ENCODE measurements around the gene ACADL. TPM values are rescaled to one million over a fixed set of nuclear protein-coding genes. Genes with fewer than 3 reads are reported as not detected.

Gene ACADL
- total RNA-seq, 2 experiments from 2014 or later: not detected

DNA sequence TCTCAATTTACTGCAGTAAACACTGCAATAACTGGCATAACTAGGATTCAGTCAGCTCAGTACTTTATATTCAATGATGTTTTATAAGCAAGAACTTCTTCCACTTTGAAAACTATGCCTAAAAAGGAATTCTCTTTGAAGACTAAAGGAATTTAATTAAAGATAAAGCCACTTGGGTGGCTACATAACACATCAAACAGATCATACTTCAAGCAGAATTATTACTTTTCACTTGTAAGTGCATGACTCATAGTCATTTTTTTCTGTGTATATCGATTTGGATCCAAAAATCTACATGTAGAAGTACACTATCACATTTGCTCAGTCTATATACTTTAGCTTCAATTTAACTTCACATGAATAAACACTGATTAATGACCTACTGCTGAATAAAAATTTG is 58.0 kb downstream of the ACADL start:
- Mint-ChIP-seq H3K27ac (no peak overlapping the region), H3K36me3 (ENCODE audit: low read depth) (no peaks in the 10 kb centered on the region), H3K9me3 (no peaks in the 10 kb centered on the region), H3K4me3 (no peak overlapping the region), H3K27me3 (peaks cover 2% of the 10 kb centered on the region), H3K4me1 (ENCODE audit: low read depth) (peaks cover 39% of the 10 kb centered on the region)
- POLR2A ChIA-PET: no interaction called here
- CTCF ChIA-PET: no interaction called here
- DNase-seq (no peak), ATAC-seq (no peak)
- TF ChIP-seq, protein P1, sequence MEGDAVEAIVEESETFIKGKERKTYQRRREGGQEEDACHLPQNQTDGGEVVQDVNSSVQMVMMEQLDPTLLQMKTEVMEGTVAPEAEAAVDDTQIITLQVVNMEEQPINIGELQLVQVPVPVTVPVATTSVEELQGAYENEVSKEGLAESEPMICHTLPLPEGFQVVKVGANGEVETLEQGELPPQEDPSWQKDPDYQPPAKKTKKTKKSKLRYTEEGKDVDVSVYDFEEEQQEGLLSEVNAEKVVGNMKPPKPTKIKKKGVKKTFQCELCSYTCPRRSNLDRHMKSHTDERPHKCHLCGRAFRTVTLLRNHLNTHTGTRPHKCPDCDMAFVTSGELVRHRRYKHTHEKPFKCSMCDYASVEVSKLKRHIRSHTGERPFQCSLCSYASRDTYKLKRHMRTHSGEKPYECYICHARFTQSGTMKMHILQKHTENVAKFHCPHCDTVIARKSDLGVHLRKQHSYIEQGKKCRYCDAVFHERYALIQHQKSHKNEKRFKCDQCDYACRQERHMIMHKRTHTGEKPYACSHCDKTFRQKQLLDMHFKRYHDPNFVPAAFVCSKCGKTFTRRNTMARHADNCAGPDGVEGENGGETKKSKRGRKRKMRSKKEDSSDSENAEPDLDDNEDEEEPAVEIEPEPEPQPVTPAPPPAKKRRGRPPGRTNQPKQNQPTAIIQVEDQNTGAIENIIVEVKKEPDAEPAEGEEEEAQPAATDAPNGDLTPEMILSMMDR (IDR thresholded peaks at IDR 0.05): no peak
- intact Hi-C loops (cut with micrococcal nuclease): no loop called here

DNA sequence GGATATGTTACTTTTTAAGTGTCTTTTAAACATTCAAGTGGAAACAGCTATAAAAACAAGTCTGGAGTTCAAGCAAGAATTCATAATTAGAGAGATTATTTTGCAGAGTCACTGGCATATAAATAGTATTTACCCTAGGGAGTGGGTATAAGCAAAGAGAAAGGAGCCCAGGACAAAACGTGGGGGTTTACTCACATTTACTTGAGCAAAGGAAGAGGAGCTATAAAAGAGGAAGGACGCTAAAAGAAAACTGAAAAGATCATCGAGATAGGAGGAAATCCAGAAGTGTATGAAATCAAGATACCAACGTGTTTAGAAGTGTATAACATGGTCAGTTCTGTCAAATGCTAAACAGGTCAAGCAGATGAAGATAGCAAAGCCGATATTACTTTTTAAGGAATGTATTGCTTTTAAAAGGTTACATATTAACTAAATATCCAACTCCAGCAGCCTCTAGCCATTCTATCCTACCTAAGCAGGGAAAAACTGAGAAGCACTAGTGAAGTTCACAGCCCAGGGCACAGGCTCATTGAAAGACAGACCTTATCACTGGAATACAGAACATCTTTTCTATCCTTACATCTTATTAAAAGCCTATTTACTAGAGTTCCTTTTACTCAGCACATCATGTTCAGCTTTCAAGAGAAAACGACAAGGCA is 62.7 kb downstream of the ACADL start:
- no peak for DNase-seq

DNA sequence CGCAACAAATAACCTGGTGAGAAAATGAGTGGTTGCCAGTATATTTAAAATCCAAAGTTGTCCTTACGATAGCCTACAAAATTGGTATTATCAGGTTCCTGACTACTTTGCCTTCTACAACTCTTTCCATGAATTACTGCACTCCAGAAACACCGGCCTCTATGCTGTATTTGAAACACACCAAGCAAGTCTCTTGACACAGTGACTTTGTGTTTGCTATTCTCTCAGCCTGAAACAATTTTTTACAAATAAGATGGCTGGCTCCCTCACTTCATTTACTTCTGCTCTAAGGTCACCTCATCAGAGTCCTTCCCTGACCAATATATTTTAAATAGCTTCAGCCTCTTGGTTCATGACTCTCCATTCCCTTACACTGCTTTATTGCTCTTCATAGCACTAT is 66.2 kb downstream of the ACADL start:
- DNase-seq (no peak), ATAC-seq (no peak)
- Mint-ChIP-seq H3K9me3 (no peaks in the 10 kb centered on the region), H3K36me3 (ENCODE audit: low read depth) (peaks cover 6% of the 10 kb centered on the region), H3K4me3 (no peak overlapping the region), H3K27me3 (no peaks in the 10 kb centered on the region), H3K27ac (no peak overlapping the region), H3K4me1 (ENCODE audit: low read depth) (peaks cover 13% of the 10 kb centered on the region)
- POLR2A ChIA-PET: no interaction called here
- intact Hi-C loops (cut with micrococcal nuclease): no loop called here
- TF ChIP-seq, protein P1 (IDR thresholded peaks at IDR 0.05): no peak
- CTCF ChIA-PET: interaction anchor here (1.3 kb wide), 1 partner anchor 36 kb away, joined by 4 read pairs; no protein-coding TSS in a partner anchor

More for the DNA sequence above, 62.7 kb downstream of the ACADL start:
- POLR2A ChIA-PET: interaction anchor here (0.8 to 1.0 kb wide), 2 partner anchors 9 to 18 kb away, joined by 3 read pairs; no protein-coding TSS in a partner anchor
- CTCF ChIA-PET: interaction anchor here (1.1 kb wide), 1 partner anchor 32 kb away, joined by 4 read pairs; no protein-coding TSS in a partner anchor
- no peaks in the 10 kb centered on the region for H3K36me3 Mint-ChIP-seq (ENCODE audit: low read depth)
- no peak overlapping the region for H3K27ac Mint-ChIP-seq
- no peaks in the 10 kb centered on the region for H3K9me3 Mint-ChIP-seq
- H3K4me1 Mint-ChIP-seq (ENCODE audit: low read depth): peaks cover 17% of the 10 kb centered on the region
- TF ChIP-seq, protein P1 (IDR thresholded peaks at IDR 0.05): no peak
- no peaks in the 10 kb centered on the region for H3K27me3 Mint-ChIP-seq
- intact Hi-C loops (cut with micrococcal nuclease): no loop called here
- H3K4me3 Mint-ChIP-seq: no peak overlapping the region
- ATAC-seq: no peak

DNA sequence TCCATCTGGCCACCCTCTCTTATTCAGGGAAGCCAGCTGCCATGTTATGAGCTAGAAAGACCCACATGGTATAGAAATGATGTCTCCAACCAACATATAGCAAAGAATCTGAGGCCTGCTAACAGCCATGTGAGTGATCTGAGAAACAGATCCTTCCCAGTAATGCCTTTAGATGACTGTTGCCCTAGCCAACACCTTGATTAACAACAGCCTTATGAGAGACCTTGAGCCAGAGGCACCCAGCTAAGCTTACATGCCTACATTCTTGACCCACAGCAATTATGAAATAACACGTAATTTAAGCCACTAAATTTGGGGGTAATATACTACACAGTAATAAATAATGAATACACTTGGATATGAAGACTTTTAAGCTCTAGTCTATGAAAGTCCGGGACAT is 67.0 kb downstream of the ACADL start:
- POLR2A ChIA-PET: no interaction called here
- H3K27ac Mint-ChIP-seq: no peak overlapping the region
- H3K4me1 Mint-ChIP-seq (ENCODE audit: low read depth): peaks cover 11% of the 10 kb centered on the region

DNA sequence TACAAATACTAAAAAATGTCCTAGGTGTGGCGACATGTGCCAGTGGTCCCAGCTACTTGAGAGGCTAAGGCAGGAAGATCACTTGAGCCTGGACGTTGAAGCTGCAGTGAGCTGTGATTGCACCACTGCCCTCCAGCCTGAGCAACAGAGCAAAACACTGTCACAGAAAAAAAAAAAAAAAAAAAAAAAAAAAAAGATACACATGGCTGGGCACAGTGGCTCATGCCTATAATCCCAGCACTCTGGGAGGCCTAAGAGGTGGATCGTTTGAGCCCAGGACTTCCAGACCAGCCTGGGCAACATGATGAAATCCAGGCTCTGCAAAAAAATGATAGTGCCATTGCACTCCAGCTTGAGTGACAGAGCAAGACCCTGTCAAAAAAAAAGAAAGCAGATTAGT is 67.7 kb downstream of the ACADL start:
- POLR2A ChIA-PET: no interaction called here
- Mint-ChIP-seq H3K9me3 (no peaks in the 10 kb centered on the region), H3K27ac (no peak overlapping the region), H3K36me3 (ENCODE audit: low read depth) (peaks cover 14% of the 10 kb centered on the region), H3K27me3 (no peaks in the 10 kb centered on the region), H3K4me3 (no peak overlapping the region), H3K4me1 (ENCODE audit: low read depth) (peaks cover 4% of the 10 kb centered on the region)
- no peak for ATAC-seq
- intact Hi-C loops (cut with micrococcal nuclease): no loop called here
- CTCF ChIA-PET: no interaction called here
- TF ChIP-seq, protein P1 (IDR thresholded peaks at IDR 0.05): no peak
- DNase-seq: no peak

More for the DNA sequence above, 67.0 kb downstream of the ACADL start:
- TF ChIP-seq, protein P1 (IDR thresholded peaks at IDR 0.05): no peak
- ATAC-seq: no peak
- H3K27me3 Mint-ChIP-seq: no peaks in the 10 kb centered on the region
- no peaks in the 10 kb centered on the region for H3K9me3 Mint-ChIP-seq
- CTCF ChIA-PET: interaction anchor here (1.3 kb wide), 1 partner anchor 37 kb away, joined by 4 read pairs; no protein-coding TSS in a partner anchor
- intact Hi-C loops (cut with micrococcal nuclease): no loop called here
- H3K4me3 Mint-ChIP-seq: no peak overlapping the region
- DNase-seq: no peak
- peaks cover 14% of the 10 kb centered on the region for H3K36me3 Mint-ChIP-seq (ENCODE audit: low read depth)
